ENCODE measurements around the gene ACP2.

The ACP2 gene

GRCh38 chr11:47264521-47264920, 15.9 kb upstream of the ACP2 start:
- H3K4me1 ChIP-seq (ENCODE audit: insufficient read depth, low read length): peaks cover 14% of the 10 kb centered on the region
- H3K36me3 ChIP-seq (ENCODE audit: insufficient read depth, low read depth, low read length): no peaks in the 10 kb centered on the region
- no peak overlapping the region for H3K27ac ChIP-seq (ENCODE audit: low read length)
- no peaks in the 10 kb centered on the region for H3K27me3 ChIP-seq (ENCODE audit: insufficient read depth, low read length)
- H3K9me3 ChIP-seq (ENCODE audit: insufficient read depth, low read depth, low read length): no peaks in the 10 kb centered on the region
- H3K4me3 ChIP-seq (ENCODE audit: low read length): no peak overlapping the region
- H3K9ac ChIP-seq (ENCODE audit: low read depth, low read length): no peak overlapping the region

DNA sequence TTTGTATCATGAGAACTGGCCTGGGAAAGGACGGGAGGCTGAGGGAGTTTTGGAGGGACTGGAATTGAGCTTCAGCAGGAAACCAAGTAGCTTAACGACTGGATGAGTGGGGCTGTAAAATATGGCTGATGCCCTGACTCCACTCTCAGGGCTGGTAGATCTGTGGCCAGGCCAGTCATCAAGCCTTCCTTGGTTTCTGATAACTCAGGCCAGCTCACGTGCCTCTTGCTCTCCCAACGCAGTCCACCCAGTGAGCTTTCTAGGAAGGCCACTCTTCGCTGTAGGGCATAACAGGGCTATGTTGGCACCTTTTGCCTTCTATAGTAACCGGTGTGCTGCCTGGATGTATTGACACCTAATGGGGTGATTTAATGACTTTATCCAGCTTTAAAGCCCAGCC, 15.5 kb upstream of the ACP2 start:
- no peaks in the 10 kb centered on the region for H3K9me3 ChIP-seq (ENCODE audit: insufficient read depth, low read depth, low read length)
- no peak overlapping the region for H3K27ac ChIP-seq (ENCODE audit: low read length)
- H3K36me3 ChIP-seq (ENCODE audit: insufficient read depth, low read depth, low read length): no peaks in the 10 kb centered on the region
- H3K4me3 ChIP-seq (ENCODE audit: low read length): no peak overlapping the region
- peaks cover 14% of the 10 kb centered on the region for H3K4me1 ChIP-seq (ENCODE audit: insufficient read depth, low read length)
- H3K9ac ChIP-seq (ENCODE audit: low read depth, low read length): no peak overlapping the region
- H3K27me3 ChIP-seq (ENCODE audit: insufficient read depth, low read length): no peaks in the 10 kb centered on the region

DNA sequence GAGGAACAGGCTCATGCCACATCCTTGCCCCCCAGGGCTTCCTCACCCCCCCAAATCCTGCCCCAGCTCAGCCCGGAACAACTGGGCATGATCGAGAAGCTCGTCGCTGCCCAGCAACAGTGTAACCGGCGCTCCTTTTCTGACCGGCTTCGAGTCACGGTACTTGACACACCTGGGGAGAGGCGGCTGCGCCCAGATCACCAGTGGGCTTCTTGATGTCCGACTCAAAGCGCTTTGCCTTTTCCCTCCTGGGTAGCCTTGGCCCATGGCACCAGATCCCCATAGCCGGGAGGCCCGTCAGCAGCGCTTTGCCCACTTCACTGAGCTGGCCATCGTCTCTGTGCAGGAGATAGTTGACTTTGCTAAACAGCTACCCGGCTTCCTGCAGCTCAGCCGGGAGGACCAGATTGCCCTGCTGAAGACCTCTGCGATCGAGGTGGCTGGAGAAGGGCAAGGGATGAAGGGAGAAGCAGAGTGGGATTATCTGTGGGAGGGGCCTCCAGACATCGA, 12.7 kb upstream of the ACP2 start:
- H3K27ac ChIP-seq (ENCODE audit: low read length): no peak overlapping the region
- H3K36me3 ChIP-seq (ENCODE audit: insufficient read depth, low read depth, low read length): no peaks in the 10 kb centered on the region
- H3K4me3 ChIP-seq (ENCODE audit: low read length): no peak overlapping the region
- peaks cover 12% of the 10 kb centered on the region; the same call in 1 of the 2 replicates for H3K4me1 ChIP-seq (ENCODE audit: insufficient read depth, low read length)
- H3K9me3 ChIP-seq (ENCODE audit: insufficient read depth, low read depth, low read length): no peaks in the 10 kb centered on the region
- no peak overlapping the region for H3K9ac ChIP-seq (ENCODE audit: low read depth, low read length)
- H3K27me3 ChIP-seq (ENCODE audit: insufficient read depth, low read length): no peaks in the 10 kb centered on the region

DNA sequence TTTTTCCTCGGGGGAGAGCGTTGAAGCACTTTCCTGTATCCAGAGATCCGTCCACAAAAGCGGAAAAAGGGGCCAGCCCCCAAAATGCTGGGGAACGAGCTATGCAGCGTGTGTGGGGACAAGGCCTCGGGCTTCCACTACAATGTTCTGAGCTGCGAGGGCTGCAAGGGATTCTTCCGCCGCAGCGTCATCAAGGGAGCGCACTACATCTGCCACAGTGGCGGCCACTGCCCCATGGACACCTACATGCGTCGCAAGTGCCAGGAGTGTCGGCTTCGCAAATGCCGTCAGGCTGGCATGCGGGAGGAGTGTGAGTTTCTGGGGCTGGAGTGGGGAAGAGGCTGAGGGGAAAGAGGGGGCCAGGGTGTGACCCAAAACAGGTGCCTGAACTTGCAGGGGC, 11.8 kb upstream of the ACP2 start:
- Histone ChIP-seq H3K27ac (ENCODE audit: low read length) (no peak overlapping the region), H3K4me1 (ENCODE audit: insufficient read depth, low read length) (peaks cover 12% of the 10 kb centered on the region; the same call in 1 of the 2 replicates), H3K9me3 (ENCODE audit: insufficient read depth, low read depth, low read length) (no peaks in the 10 kb centered on the region), H3K4me3 (ENCODE audit: low read length) (no peak overlapping the region), H3K9ac (ENCODE audit: low read depth, low read length) (no peak overlapping the region), H3K36me3 (ENCODE audit: insufficient read depth, low read depth, low read length) (no peaks in the 10 kb centered on the region), H3K27me3 (ENCODE audit: insufficient read depth, low read length) (no peaks in the 10 kb centered on the region)

GRCh38 chr11:47259232-47259977, 10.8 kb upstream of the ACP2 start:
- peaks cover 12% of the 10 kb centered on the region; the same call in 1 of the 2 replicates for H3K4me1 ChIP-seq (ENCODE audit: insufficient read depth, low read length)

DNA sequence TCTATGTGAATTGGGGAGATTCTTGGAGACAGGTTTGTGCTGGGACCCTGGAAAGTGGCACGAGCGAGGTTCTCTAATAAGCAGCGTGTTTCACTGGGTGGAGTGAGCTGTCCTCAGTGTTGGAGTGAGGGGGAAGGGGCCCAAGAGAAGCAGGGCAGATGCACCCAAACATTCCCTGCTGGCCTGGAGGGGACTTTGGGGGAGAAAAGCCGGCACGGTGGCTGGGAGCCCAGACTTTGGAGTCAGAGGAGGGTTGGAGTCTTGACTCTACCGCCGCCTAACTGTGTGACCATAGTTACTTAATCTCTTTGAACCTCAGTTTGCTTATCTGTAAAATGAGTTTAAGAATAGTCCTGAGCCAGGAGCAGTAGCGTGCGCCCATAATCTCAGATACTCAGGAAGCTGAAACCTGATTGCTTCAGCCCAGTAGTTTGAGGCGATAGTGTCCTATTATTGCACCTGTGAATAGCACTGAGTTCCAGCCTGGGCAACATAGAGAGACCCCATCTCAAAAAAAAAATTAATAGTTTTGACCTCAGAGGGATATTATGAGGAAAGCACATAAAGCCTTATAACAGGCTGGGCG, 9.8 kb upstream of the ACP2 start:
- H3K4me3 ChIP-seq (ENCODE audit: low read length): peak overlapping the region; percentile 60; the same call in 1 of the 2 replicates
- peaks cover 12% of the 10 kb centered on the region; the same call in 1 of the 2 replicates for H3K4me1 ChIP-seq (ENCODE audit: insufficient read depth, low read length)

More at GRCh38 chr11:47259232-47259977, 10.8 kb upstream of the ACP2 start:
- Histone ChIP-seq H3K27ac (ENCODE audit: low read length) (no peak overlapping the region), H3K36me3 (ENCODE audit: insufficient read depth, low read depth, low read length) (no peaks in the 10 kb centered on the region), H3K9me3 (ENCODE audit: insufficient read depth, low read depth, low read length) (no peaks in the 10 kb centered on the region), H3K4me3 (ENCODE audit: low read length) (no peak overlapping the region), H3K9ac (ENCODE audit: low read depth, low read length) (no peak overlapping the region), H3K27me3 (ENCODE audit: insufficient read depth, low read length) (no peaks in the 10 kb centered on the region)

GRCh38 chr11:47257517-47258316, 9.1 kb upstream of the ACP2 start, which contains the start of gene NR1H3:
Gene NR1H3, plus strand, starts transcription at chr11:47257996. Its CDS starts 1,221 bp downstream, at chr11:47259217.
- H3K27ac ChIP-seq (ENCODE audit: low read length): peak within 1 kb of the TSS; percentile 59
- H3K27me3 ChIP-seq (ENCODE audit: insufficient read depth, low read length): no peaks in the 10 kb centered on the region
- H3K9ac ChIP-seq (ENCODE audit: low read depth, low read length): peak within 1 kb of the TSS; percentile 79; the same call in 1 of the 2 replicates
- no peaks in the 10 kb centered on the region for H3K36me3 ChIP-seq (ENCODE audit: insufficient read depth, low read depth, low read length)
- peak within 1 kb of the TSS; percentile 60 for H3K4me3 ChIP-seq (ENCODE audit: low read length)
- no peaks in the 10 kb centered on the region for H3K9me3 ChIP-seq (ENCODE audit: insufficient read depth, low read depth, low read length)
- peaks cover 12% of the 10 kb centered on the region; the same call in 1 of the 2 replicates for H3K4me1 ChIP-seq (ENCODE audit: insufficient read depth, low read length)

More for the DNA sequence above, 9.8 kb upstream of the ACP2 start:
- no peaks in the 10 kb centered on the region for H3K36me3 ChIP-seq (ENCODE audit: insufficient read depth, low read depth, low read length)
- peak overlapping the region; percentile 79; the same call in 1 of the 2 replicates for H3K9ac ChIP-seq (ENCODE audit: low read depth, low read length)
- no peaks in the 10 kb centered on the region for H3K27me3 ChIP-seq (ENCODE audit: insufficient read depth, low read length)
- H3K9me3 ChIP-seq (ENCODE audit: insufficient read depth, low read depth, low read length): no peaks in the 10 kb centered on the region
- no peak overlapping the region for H3K27ac ChIP-seq (ENCODE audit: low read length)

DNA sequence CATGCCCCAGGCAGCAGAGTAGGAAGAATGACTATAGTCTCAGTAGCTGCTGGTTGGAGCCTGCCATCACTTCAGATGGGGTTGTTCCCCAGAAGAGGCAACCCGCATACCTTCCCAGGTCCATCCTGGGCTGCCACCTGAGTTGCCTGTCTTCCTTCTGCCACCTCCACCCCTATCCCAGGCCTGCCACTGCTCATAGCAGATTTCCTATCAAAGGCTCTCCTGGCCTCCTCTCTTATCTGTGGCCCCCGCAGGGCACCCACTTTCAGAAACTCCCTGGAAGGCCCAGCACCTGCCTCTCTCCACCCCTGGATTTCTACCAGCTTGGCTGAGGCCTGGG, 8.5 kb upstream of the ACP2 start:
- H3K9ac ChIP-seq (ENCODE audit: low read depth, low read length): peak overlapping the region; percentile 79; the same call in 1 of the 2 replicates
- no peaks in the 10 kb centered on the region for H3K9me3 ChIP-seq (ENCODE audit: insufficient read depth, low read depth, low read length)
- H3K27me3 ChIP-seq (ENCODE audit: insufficient read depth, low read length): no peaks in the 10 kb centered on the region
- H3K4me3 ChIP-seq (ENCODE audit: low read length): peak overlapping the region; percentile 60
- no peaks in the 10 kb centered on the region for H3K36me3 ChIP-seq (ENCODE audit: insufficient read depth, low read depth, low read length)
- peak overlapping the region; percentile 59 for H3K27ac ChIP-seq (ENCODE audit: low read length)
- peaks cover 12% of the 10 kb centered on the region; the same call in 1 of the 2 replicates for H3K4me1 ChIP-seq (ENCODE audit: insufficient read depth, low read length)

GRCh38 chr11:47256374-47256773, 7.8 kb upstream of the ACP2 start:
- no peak overlapping the region for H3K27ac ChIP-seq (ENCODE audit: low read length)
- no peaks in the 10 kb centered on the region for H3K27me3 ChIP-seq (ENCODE audit: insufficient read depth, low read length)
- H3K4me1 ChIP-seq (ENCODE audit: insufficient read depth, low read length): peaks cover 12% of the 10 kb centered on the region; the same call in 1 of the 2 replicates
- H3K36me3 ChIP-seq (ENCODE audit: insufficient read depth, low read depth, low read length): no peaks in the 10 kb centered on the region
- no peak overlapping the region for H3K9ac ChIP-seq (ENCODE audit: low read depth, low read length)
- no peaks in the 10 kb centered on the region for H3K9me3 ChIP-seq (ENCODE audit: insufficient read depth, low read depth, low read length)
- H3K4me3 ChIP-seq (ENCODE audit: low read length): no peak overlapping the region

DNA sequence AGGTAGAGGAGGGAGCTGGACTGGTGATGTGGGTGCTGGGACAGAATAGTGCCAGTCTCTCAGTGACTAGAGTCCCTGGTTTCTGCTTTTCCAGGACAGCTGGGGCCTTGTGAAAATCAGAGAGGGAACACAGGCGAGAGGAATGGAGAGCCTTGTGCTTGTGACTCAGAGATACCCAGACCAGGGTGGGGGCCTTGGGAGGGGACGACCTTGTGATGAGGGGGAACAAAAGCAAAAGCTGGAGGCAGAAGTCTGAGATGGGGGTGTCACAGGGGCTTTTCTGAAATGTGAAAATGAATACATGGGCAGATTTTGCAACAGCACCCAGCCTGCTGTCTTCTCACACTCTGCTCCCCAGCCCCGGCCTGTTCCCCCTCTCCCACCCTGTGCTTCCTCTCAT, 5.8 kb upstream of the ACP2 start:
- Histone ChIP-seq H3K36me3 (ENCODE audit: insufficient read depth, low read depth, low read length) (no peaks in the 10 kb centered on the region), H3K4me1 (ENCODE audit: insufficient read depth, low read length) (peaks cover 12% of the 10 kb centered on the region; the same call in 1 of the 2 replicates), H3K4me3 (ENCODE audit: low read length) (no peak overlapping the region), H3K9ac (ENCODE audit: low read depth, low read length) (no peak overlapping the region), H3K27ac (ENCODE audit: low read length) (no peak overlapping the region), H3K9me3 (ENCODE audit: insufficient read depth, low read depth, low read length) (no peaks in the 10 kb centered on the region), H3K27me3 (ENCODE audit: insufficient read depth, low read length) (no peaks in the 10 kb centered on the region)

GRCh38 chr11:47253660-47254059, 5.0 kb upstream of the ACP2 start:
- no peaks in the 10 kb centered on the region for H3K27me3 ChIP-seq (ENCODE audit: insufficient read depth, low read length)
- H3K9ac ChIP-seq (ENCODE audit: low read depth, low read length): no peak overlapping the region

More at GRCh38 chr11:47253660-47254059, 5.0 kb upstream of the ACP2 start:
- Histone ChIP-seq H3K9me3 (ENCODE audit: insufficient read depth, low read depth, low read length) (no peaks in the 10 kb centered on the region), H3K27ac (ENCODE audit: low read length) (no peak overlapping the region), H3K4me3 (ENCODE audit: low read length) (no peak overlapping the region), H3K4me1 (ENCODE audit: insufficient read depth, low read length) (peaks cover 9% of the 10 kb centered on the region; the same call in 1 of the 2 replicates), H3K36me3 (ENCODE audit: insufficient read depth, low read depth, low read length) (no peaks in the 10 kb centered on the region)

Measured in iPS-20b (cell line).